WTC11 (cell line): ENCODE data around the gene TSC22D4. TPM values are rescaled to one million over a fixed set of nuclear protein-coding genes. Genes with fewer than 3 reads are reported as not detected.
"Not testable (repeated sequence)": the region's sequence is repeated elsewhere in the genome, so short reads cannot be mapped to it uniquely, and the experiment has no call there.

Experiments
- ATAC-seq: fragments of 200-7000 bp; cut with Tn5 transposase; 2 replicates; pipeline ENCODE4 v1.10.0; 2021; ENCODE audit warnings: mild to moderate bottlenecking, moderate library complexity
- CTCF ChIA-PET: fragments of 300-600 bp; sonication (Branson Sonifier 250); formaldehyde crosslinking; loops from one replicate; lab custom pipeline; 2021; ENCODE audit warnings: antibody characterized with exemption; lab: Charles Lee
- POLR2A ChIA-PET: fragments of 350-600 bp; sonication (Branson Sonifier 250); formaldehyde crosslinking; loops from one replicate; lab custom pipeline; 2021; ENCODE audit warnings: antibody characterized with exemption; lab: Charles Lee
- DNase-seq: peaks from one replicate; pipeline ENCODE4 v3.0.0; 2021; ENCODE audit warnings: low spot score
- H3K27ac Mint-ChIP-seq: 2 replicates; pipeline ENCODE4 v1.8.0; 2021; ENCODE audit warnings: mixed read lengths
- H3K27me3 Mint-ChIP-seq: 2 replicates; pipeline ENCODE4 v1.8.0; 2021; ENCODE audit warnings: low read depth, mild to moderate bottlenecking, moderate library complexity, mixed read lengths
- H3K36me3 Mint-ChIP-seq: 2 replicates; pipeline ENCODE4 v1.8.0; 2021; ENCODE audit warnings: mixed read lengths
- H3K4me1 Mint-ChIP-seq: 2 replicates; pipeline ENCODE4 v1.8.0; 2022; ENCODE audit warnings: mixed read lengths
- H3K4me3 Mint-ChIP-seq: 2 replicates; pipeline ENCODE4 v1.8.0; 2021; ENCODE audit warnings: mild to moderate bottlenecking, moderate library complexity, mixed read lengths
- H3K9me3 Mint-ChIP-seq: 2 replicates; pipeline ENCODE4 v1.8.0; 2021; ENCODE audit warnings: mixed read lengths
- E2F4 ChIP-seq: sonication (generic); formaldehyde crosslinking; IDR thresholded peaks from 2 replicates; pipeline ENCODE4 v1.8.1; 2022; ENCODE audit warnings: low read depth, mild to moderate bottlenecking, moderate library complexity, missing genetic modification reagents, borderline replicate concordance
- ELF4 ChIP-seq: sonication (generic); formaldehyde crosslinking; IDR thresholded peaks from 2 replicates; pipeline ENCODE4 v1.8.1; 2022; ENCODE audit warnings: low read depth, mild to moderate bottlenecking, moderate library complexity, missing genetic modification reagents
- FOXK1 ChIP-seq: sonication (generic); formaldehyde crosslinking; IDR thresholded peaks from 2 replicates; pipeline ENCODE4 v1.8.0; 2022; ENCODE audit warnings: mild to moderate bottlenecking, moderate library complexity, missing genetic modification reagents
- HMGXB4 ChIP-seq: sonication (generic); formaldehyde crosslinking; IDR thresholded peaks from 2 replicates; pipeline ENCODE4 v1.8.1; 2023; ENCODE audit warnings: mild to moderate bottlenecking, moderate library complexity, missing genetic modification reagents
- JUN ChIP-seq: sonication (generic); formaldehyde crosslinking; IDR thresholded peaks from 2 replicates; pipeline ENCODE4 v1.8.0; 2023; ENCODE audit warnings: mild to moderate bottlenecking, missing genetic modification reagents
- KAT7 ChIP-seq: sonication (generic); formaldehyde crosslinking; IDR thresholded peaks from 2 replicates; pipeline ENCODE4 v1.8.1; 2023; ENCODE audit warnings: missing genetic modification reagents, mild to moderate bottlenecking, borderline replicate concordance
- MAX ChIP-seq: sonication (generic); formaldehyde crosslinking; IDR thresholded peaks from 2 replicates; pipeline ENCODE4 v1.8.0; 2022; ENCODE audit warnings: mild to moderate bottlenecking, missing genetic modification reagents
- OVOL2 ChIP-seq: fragments of 250-450 bp; sonication (Bioruptor Pico); IDR thresholded peaks from 2 replicates; pipeline ENCODE4 v1.9.0; 2021; ENCODE audit warnings: mild to moderate bottlenecking, borderline replicate concordance
- SMAD3 ChIP-seq: sonication (generic); formaldehyde crosslinking; IDR thresholded peaks from 2 replicates; pipeline ENCODE4 v1.8.0; 2022; ENCODE audit warnings: missing genetic modification reagents, mild to moderate bottlenecking, borderline replicate concordance
- SP1 ChIP-seq: sonication (generic); formaldehyde crosslinking; conservative IDR thresholded peaks from 2 replicates; pipeline ENCODE4 v1.8.1; 2022; ENCODE audit warnings: missing genetic modification reagents
- TEAD4 ChIP-seq: sonication (generic); formaldehyde crosslinking; IDR thresholded peaks from 2 replicates; pipeline ENCODE4 v1.8.0; 2022; ENCODE audit warnings: mild to moderate bottlenecking, missing genetic modification reagents
- USF1 ChIP-seq: sonication (generic); formaldehyde crosslinking; IDR thresholded peaks from 2 replicates; pipeline ENCODE4 v1.8.0; 2022; ENCODE audit warnings: mild to moderate bottlenecking, missing genetic modification reagents
- ZNF121 ChIP-seq: sonication (generic); formaldehyde crosslinking; IDR thresholded peaks from 2 replicates; pipeline ENCODE4 v1.8.0; 2023; ENCODE audit warnings: missing genetic modification reagents
- ZNF263 ChIP-seq: sonication (generic); formaldehyde crosslinking; IDR thresholded peaks from 2 replicates; pipeline ENCODE4 v1.8.1; 2022; ENCODE audit warnings: low read depth, mild to moderate bottlenecking, moderate library complexity, missing genetic modification reagents
- ZNF416 ChIP-seq: fragments of 250-450 bp; sonication (Bioruptor Pico); IDR thresholded peaks from 2 replicates; pipeline ENCODE4 v1.9.0; 2021; ENCODE audit warnings: mild to moderate bottlenecking, inconsistent platforms
- total RNA-seq: library from RNA; stranded (reverse); gene quantifications from 3 replicates; pipeline ENCODE4 v1.2.3, GENCODE V29; 2021
- TF ChIP-seq, protein P1 (sequence below): sonication (generic); formaldehyde crosslinking; IDR thresholded peaks from 2 replicates; pipeline ENCODE4 v1.8.0; 2022; ENCODE audit warnings: missing genetic modification reagents

Gene TSC22D4
- total RNA-seq, 1 experiment from 2014 or later = 34.5 TPM

GRCh38 chr7:100500743-100501142, 21.7 kb upstream of the TSC22D4 start:
- H3K9me3 Mint-ChIP-seq, DNase-seq, H3K27ac Mint-ChIP-seq, H3K36me3 Mint-ChIP-seq, H3K4me3 Mint-ChIP-seq, H3K4me1 Mint-ChIP-seq, POLR2A ChIA-PET, ATAC-seq, H3K27me3 Mint-ChIP-seq: not testable (repeated sequence)
- peak; percentile 58 for TF ChIP-seq ZNF121
- CTCF ChIA-PET = interaction anchor here (1.0 to 1.4 kb wide), 2 partner anchors 31 to 35 kb away, joined by 3 to 4 read pairs; no protein-coding TSS in a partner anchor

GRCh38 chr7:100496509-100496908, 17.5 kb upstream of the TSC22D4 start:
- DNase-seq (no peak), ATAC-seq (no peak)
- Mint-ChIP-seq H3K27ac (no peak overlapping the region), H3K4me3 (no peak overlapping the region), H3K27me3 (peaks cover 18% of the 10 kb centered on the region), H3K4me1 (peaks cover 12% of the 10 kb centered on the region), H3K36me3 (no peaks in the 10 kb centered on the region), H3K9me3 (no peaks in the 10 kb centered on the region)
- ChIA-PET POLR2A (interaction anchor here (0.7 kb wide), 1 partner anchor 67 kb away, joined by 3 read pairs; no protein-coding TSS in a partner anchor), CTCF (interaction anchor here (1.0 kb wide), 1 partner anchor 67 kb away, joined by 3 read pairs; no protein-coding TSS in a partner anchor)
- TF ChIP-seq TEAD4 (no peak), USF1 (CRISPR knock-in tag) (no peak), JUN (CRISPR knock-in tag) (no peak)

- TF ChIP-seq HMGXB4 (CRISPR knock-in tag) (peak; percentile 58; the same call in 1 of the 2 replicates), ELF4 (CRISPR knock-in tag) (no peak), FOXK1 (CRISPR knock-in tag) (0 out of 2 replicates have a peak, but pooled peaks have one; percentile 22), OVOL2 (CRISPR knock-in tag) (no peak), MAX (no peak), ZNF263 (CRISPR knock-in tag) (0 out of 2 replicates have a peak, but pooled peaks have one; percentile 15), E2F4 (CRISPR knock-in tag) (no peak), JUN (CRISPR knock-in tag) (no peak), SMAD3 (CRISPR knock-in tag) (no peak), USF1 (CRISPR knock-in tag) (no peak), KAT7 (CRISPR knock-in tag) (no peak), SP1 (CRISPR knock-in tag) (no peak), ZNF416 (CRISPR knock-in tag) (no peak)
- TF ChIP-seq, protein P1, sequence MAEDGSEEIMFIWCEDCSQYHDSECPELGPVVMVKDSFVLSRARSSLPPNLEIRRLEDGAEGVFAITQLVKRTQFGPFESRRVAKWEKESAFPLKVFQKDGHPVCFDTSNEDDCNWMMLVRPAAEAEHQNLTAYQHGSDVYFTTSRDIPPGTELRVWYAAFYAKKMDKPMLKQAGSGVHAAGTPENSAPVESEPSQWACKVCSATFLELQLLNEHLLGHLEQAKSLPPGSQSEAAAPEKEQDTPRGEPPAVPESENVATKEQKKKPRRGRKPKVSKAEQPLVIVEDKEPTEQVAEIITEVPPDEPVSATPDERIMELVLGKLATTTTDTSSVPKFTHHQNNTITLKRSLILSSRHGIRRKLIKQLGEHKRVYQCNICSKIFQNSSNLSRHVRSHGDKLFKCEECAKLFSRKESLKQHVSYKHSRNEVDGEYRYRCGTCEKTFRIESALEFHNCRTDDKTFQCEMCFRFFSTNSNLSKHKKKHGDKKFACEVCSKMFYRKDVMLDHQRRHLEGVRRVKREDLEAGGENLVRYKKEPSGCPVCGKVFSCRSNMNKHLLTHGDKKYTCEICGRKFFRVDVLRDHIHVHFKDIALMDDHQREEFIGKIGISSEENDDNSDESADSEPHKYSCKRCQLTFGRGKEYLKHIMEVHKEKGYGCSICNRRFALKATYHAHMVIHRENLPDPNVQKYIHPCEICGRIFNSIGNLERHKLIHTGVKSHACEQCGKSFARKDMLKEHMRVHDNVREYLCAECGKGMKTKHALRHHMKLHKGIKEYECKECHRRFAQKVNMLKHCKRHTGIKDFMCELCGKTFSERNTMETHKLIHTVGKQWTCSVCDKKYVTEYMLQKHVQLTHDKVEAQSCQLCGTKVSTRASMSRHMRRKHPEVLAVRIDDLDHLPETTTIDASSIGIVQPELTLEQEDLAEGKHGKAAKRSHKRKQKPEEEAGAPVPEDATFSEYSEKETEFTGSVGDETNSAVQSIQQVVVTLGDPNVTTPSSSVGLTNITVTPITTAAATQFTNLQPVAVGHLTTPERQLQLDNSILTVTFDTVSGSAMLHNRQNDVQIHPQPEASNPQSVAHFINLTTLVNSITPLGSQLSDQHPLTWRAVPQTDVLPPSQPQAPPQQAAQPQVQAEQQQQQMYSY = peak; percentile 75
- DNase-seq = peak; percentile 67
- Mint-ChIP-seq H3K27me3 (peaks cover 18% of the 10 kb centered on the region), H3K9me3 (no peaks in the 10 kb centered on the region), H3K36me3 (no peaks in the 10 kb centered on the region), H3K4me1 (peaks cover 22% of the 10 kb centered on the region), H3K4me3 (peak overlapping the region; percentile 64), H3K27ac (no peak overlapping the region)
- ChIA-PET CTCF (interaction anchor here (0.6 to 3.9 kb wide), 17 partner anchors 11 to 212 kb away, joined by 3 to 21 read pairs (median 5); partner anchors contain the start of genes MEPCE, NYAP1, POP7 and TSC22D4), POLR2A (interaction anchor here (1.0 kb wide), 1 partner anchor 15 kb away, joined by 3 read pairs; the partner anchor contains the start of gene TSC22D4)
- peak; percentile 38 for ATAC-seq
Measured at GRCh38 chr7:100493476-100494264, 14.7 kb upstream of the TSC22D4 start.
